Measurements from ENCODE around the gene GYG2.
"Not testable (repeated sequence)": the region's sequence is repeated elsewhere in the genome, so short reads cannot be mapped to it uniquely, and the experiment has no call there.

Gene GYG2

DNA sequence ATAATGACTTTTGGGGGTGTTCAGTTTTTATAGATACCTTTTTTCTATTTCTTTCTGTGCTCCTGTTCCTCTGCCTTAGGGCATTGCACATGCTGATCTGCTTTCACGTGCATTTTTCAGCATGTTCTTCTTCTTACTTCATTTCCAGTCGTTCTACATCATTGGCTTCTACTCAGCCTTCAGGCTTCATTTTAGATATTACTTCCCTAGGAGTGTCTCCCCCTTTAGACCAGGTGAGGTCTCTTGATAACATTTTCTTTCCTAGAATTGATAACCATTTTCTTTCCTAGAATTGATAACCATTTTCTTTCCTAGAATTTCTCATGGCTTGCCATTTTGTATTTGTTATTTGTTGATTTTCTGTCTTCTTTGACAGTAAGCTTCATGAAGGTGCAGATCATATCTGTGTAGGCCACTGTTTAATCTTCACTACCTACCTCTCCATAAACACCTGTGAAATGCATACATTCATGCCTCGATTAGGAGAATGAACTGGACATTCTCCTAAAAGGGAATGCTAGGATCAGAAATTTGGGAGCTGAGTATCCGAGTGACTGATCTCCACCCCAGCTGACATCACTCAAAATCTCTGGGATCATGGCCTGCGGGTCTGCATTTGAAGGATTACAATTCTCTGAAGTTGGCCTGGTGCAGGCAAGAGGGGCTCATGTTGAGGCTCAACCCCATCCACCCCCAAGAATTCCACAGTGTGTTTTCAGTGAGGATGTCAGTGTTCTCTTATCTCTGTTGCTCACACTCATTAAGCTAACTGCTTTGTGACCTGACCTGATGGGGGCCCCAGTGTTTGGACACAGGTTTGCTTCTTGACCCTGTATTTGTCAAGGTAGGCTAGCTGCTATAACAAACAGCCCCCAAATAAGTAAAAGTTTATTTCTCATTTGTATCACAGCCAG is 45.7 kb downstream of the GYG2 start:
- no peak for DNase-seq

DNA sequence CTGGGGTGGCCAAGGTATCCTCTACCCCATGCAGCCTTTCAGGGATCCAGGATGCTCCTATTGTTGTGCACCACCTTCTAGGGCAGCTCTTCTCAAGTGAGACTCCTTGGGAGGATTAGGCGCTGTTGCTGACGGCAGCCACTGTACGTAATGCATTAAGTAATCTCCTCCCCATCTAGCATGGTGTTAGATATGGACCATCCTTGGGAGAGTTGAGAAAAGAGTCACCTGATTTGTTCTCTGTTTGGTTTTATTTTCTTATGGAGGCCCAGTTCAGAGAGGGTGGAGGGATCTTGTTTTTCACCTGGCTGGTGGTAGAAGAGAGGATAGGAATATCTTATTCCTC is 46.4 kb downstream of the GYG2 start:
- DNase-seq = no peak

DNA sequence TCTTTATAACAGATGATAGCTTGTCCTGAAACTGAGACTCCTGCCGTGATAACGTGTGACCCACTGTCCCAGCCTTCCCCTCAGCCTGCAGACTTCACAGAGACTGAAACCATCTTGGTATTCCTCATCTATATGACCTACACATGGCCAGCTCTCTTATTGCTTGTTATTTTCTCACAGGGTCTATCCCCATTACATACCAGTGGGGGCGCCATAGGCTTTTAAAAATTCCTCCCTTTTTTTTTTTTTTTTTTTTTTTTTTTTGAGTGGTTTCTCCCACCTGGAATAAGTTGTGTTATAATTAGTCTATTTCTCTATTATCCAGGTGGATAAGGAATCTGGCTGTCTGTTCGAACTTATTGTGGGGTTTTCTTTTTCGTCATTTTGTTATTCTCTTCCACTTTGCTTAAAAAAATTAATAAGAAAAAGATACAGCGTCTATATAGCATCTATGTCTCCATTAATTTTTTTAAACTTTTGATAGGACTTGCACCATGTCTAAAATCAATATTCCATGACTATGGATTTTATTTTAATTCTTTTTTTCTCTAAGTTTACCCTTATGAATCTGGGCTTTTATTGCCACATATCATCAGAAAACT is 47.2 kb downstream of the GYG2 start:
- no peak for DNase-seq

DNA sequence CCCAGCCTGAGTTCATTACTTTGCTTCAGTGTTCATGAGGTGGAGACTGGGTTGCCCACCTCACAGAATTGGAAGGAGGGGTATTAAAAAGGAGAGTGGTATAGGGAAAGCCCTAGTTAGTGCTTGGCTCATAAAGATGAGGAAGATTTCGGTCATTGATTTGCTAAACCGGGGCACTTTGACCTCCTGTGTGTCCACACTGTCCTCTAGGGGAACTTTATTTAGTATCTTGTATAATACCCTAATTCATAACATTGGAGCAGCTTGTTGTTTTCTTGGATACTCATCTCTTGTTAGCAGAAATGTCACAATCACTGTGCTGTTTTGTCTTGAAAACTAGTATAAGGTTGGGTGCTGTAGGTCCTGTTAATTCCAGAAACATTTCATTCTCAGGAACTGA is 49.8 kb downstream of the GYG2 start:
- DNase-seq = no peak

DNA sequence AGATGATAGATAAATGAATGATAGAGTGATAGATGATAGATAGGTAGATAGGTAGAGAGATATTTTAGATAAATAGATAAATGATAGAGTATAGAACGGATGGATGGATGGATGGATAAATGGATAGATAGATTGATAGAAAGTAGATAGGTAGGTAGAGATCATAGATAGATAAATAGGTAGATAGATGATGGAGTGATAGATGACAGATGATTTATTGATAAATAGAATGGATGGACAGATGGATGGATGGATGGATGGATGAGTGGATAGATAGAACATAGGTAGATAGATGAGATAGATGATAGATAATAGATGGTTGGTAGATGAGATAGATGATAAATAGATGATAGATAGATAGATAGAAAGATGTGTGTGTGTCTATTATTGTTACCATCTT is 50.9 kb downstream of the GYG2 start:
- no peak for DNase-seq

DNA sequence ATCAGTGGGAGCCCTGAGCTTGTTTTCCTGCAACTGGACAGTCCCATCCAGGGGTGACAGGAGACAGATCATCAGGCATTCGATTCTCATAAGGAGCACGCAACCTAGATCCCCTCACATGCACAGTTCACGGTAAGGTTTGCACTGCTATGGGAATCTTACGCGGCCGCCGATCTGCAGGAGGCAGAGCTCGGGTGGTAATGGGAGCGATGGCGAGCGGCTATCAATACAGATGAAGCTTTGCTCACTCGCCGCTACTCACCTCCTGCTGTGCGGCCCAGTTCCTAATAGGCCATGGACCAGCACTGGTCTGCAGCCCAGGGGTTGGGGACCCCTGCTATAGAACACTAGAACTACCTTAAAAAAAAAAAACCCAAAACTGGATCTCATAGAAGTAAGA is 55.0 kb downstream of the GYG2 start:
- no peak for DNase-seq

DNA sequence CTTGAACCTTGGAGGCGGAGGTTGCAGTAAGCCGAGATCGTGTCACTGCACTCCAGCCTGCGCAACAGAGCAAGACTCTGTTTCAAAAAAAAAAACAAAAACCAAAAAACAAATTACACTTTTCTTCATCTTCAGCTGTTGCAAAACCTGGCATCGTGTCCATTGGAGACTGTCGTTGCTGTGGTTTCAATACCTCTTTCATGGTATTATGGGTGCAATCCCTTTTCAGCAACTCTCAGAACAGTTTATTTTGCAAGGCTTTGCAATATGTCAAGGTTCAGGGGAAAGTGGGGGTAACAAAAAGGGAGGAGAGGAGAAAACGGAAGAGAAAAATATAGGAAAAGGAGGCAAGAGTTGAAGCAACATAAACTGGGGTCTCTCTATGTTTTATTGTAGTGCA is 59.6 kb downstream of the GYG2 start:
- no peak for DNase-seq

DNA sequence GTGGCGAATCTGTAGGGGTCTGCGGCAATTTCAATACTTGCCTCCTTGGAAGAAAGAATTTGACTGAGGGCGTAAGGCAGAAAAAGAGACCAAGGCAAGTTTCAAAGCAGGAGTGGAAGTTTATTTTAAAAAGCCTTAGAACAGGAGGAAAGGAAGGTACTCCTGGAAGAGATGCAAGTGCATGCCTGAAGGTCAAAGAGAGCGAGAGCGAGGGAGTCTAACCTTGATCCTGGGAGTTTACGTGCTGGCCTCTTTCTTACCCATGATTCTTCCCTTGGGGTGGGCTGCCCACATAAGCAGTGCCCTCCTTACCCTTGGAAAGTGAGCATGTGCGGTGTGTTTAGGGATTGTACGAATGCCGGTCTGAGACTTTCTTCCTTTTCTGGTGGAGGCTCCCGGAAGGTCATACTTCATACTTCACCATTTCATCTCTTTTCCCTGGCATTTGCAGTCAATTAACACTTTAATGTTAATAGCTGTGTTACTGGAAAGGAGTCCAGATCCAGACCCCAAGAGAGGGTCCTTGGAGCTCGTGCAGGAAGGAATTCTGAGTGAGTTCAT is 60.4 kb downstream of the GYG2 start:
- no peak for DNase-seq

DNA sequence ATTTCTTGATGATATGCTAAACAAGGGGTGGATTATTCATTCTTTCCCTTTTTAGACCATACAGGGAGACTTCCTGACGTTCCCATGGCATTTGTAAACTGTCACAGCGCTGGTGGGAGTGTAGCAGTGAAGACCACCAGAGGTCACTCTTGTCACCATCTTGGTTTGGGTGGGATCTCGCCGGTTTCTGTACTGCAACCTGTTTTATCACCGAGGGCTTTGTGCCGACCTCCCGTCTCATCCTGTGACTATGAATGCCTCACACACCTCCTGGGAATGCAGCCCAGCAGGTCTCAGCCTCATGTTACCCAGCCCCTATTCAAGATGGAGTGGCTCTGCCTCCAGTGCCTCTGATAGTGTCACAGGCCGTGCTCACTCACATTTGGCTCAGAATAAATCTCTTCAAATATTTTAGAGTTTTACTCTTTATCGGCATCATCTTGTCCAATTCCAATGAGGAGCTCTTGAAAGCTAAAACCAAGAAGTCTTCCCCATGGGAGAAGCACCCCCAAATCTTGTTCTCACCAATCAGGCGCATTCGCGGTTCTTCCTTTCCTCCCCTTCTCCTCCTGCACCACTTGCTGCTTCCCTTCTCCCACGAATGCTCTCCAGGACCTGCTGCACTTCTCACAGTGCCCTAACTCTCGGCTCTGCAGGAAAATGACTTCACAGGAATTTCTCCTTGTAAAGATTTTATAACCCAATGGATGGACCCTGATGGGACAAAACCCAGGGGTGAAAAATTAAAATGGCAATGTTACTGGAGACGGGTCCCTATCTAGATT is 61.2 kb downstream of the GYG2 start:
- DNase-seq = peak; percentile 2

DNA sequence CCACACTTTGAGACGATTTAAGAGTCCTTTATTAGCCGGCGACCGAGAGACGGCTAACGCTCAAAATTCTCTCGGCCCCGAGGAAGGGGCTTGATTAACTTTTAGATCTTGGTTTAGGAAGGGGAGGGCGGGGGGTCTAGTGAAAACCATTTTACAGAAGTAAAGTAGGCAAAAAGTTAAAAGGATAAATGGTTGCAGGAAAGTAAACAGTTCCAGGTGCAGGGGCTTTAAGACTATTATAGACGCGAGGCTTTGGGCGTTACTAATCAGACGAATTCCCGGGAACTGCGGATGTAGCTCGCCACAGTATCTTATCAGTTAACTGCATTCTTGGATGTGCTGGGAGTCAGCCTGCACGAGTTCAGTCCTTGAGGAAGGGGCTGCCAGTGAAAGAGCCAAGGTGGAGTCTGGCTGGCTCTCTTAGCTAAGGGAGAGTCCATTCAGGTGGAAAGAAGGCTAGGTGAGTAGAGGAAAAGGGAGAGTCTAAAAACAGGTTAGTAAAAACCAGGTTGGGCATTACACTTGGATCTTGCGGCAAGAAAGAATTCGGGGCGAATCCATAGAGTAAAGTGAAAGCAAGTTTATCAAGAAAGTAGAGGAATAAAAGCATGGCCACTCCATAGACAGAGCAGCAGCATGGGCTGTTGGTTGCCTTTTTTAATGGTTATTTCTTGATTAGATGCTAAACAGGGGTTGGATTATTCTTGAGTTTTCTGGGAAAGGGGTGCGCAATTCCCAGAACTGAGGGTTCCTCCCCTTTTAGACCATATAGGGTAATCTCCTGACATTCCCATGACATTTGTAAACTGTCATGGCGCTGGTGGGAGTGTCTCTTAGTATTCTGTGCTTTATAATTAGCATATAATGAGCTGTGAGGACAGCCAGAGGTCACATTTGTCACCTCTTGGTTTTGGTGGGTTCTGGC is 62.1 kb downstream of the GYG2 start:
- DNase-seq = not testable (repeated sequence)

DNA sequence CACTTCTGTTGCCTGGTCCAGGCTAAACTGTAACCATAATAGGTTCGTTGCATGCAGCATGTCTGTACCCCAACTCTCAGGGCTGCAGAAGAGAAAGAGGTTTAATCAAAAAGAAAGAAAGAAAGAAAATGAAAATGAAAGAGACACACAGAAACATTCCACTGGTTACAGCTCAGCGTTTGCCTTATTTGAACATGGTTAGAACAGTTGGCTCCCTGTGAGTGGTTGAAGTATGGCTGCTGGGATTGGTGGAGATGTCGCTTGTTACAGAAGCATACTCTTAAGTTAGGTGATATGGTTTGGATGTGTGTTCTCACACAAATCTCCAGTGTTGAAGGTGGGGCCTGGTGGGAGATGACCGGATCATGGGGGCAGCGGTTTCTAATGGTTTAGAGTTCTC is 64.1 kb downstream of the GYG2 start:
- DNase-seq = no peak

DNA sequence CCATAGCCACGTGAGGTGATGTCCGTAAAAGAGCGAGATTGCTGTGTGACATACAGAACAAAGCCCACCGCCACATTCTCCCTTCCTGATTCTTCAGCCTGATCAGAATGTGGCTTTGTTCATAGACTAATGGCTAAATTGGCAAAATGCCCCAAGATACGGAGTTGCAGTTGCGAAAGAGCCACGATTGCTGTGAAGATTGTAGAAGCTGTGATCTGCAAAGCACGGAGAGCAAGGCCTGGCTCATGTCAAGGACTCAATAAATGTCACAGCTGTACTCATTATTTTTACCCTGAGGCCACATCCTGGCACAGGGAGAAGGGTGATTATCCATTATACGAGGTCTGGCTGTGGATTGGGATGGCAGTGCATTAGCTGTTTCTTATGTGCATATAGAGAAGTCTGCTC is 66.2 kb downstream of the GYG2 start:
- no peak for DNase-seq

DNA sequence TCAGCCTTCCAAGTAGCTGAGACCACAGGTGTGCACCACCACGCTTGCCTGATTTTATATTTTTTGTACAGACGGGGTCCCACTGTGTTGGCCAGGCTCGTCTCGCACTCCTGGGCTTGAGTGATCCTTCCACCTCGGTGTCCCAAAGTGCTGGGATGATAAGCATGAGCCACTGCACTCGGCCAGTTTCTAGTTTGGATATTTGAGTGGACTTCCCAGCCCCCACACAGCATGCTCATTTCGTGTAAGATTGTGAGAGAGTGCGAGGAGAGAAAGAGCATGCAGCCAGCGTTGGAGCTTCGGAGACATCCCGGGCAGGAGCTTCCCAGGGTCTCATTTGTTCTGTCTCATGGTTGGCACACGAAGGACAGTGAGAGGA is 68.6 kb downstream of the GYG2 start:
- DNase-seq = no peak

DNA sequence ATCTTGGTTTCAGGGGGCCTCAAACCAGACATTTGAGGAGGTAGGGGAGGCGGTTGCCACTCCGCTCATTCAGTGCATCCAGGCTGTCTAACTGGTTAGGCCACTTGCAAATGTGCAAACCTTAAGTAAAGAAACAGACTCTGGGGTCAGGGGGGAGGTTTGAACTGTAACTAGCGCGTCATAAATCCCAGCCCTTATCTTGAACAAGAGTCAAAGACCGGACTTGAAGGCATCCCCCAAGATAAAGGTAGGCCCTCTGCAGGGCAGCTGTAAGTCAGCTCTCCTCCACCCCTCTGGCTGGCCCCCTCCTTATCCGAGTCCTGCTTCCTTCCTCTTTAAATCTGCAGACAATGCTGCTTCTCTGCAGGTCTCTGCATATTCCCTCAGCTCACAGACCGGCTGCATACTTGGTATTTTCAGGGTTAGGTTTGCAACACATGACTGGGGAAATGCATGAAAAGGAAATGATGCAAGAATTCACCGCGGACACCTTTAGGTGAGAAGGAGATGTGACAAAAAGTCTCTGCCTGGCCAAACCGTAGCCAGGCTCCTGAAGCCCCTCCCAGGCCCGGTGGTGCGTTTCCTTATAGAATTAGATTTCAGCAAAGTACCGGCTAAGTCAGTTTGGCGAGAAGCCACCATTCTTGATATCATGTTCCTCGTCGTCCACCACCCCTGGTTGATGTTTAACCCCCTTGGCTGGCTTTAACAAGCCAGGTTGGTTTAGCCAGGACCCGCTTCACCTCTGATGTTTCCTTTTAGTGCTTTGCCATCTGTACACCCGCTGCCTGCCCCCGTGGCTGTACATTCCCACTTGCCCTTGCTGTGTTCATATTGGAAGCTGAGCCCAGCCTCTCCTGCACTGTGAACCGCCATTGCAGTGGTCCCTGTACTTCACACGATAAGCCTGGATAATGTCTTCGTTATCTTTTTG is 69.2 kb downstream of the GYG2 start:
- DNase-seq = not testable (repeated sequence)

DNA sequence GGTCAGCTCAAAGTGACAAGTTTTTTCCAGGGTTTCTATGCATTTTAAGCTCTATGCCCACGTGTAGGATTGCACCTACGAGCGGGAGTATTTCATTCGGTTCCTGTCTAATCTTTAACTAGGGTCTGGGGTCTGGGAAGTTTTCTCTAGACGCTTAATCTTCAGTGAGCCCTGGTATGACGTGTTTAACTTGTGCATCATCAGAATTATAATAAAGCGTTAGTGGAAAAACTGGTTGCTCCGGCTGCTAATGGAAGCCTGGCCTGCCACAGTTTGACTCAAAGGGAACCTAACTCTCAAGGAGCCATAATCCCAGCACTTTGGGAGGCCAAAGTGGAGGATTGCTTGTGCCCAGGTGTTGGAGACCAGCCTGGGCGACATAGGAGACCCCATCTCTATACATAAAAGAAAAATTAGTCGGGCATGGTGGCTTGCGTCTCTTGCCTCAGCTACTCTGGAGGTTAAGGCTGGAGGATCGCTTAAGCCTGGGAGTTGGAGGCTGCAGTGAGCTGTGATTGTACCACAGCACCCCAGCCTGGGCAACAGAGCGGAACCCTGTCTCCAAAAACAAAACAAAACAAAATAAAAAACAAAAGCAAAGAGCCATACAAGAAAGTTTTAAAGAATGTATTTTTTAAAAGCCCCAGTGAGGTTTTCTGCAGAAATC is 70.2 kb downstream of the GYG2 start:
- no peak for DNase-seq

DNA sequence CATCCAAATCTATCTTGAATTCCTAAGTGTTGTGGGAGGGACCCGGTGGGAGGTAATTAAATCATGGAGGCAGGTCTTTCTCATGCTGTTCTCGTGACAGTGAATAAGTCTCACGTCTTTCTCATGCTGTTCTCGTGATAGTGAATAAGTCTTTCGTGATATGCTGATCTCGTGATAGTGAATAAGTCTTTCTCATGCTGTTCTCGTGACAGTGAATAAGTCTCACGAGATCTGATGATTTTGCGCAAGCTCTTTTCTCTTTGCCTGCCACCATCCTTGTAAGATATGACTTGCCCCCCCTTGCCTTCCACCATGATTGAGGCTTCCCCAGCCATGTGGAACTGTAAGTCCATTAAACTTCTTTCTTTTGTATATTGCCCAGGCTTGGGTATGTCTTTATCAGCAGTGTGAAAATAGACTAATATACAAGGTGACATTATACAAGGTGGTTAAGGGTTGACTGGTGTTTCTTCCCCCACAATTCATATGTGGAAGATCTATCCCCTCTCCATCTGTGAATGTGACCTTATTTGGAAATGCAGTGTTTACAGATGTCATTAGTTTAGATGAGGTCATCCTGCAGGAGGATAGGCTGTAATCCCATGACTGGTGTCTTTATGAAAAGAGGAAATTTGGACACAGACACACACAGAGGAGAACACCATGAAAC is 72.8 kb downstream of the GYG2 start:
- no peak for DNase-seq

DNA sequence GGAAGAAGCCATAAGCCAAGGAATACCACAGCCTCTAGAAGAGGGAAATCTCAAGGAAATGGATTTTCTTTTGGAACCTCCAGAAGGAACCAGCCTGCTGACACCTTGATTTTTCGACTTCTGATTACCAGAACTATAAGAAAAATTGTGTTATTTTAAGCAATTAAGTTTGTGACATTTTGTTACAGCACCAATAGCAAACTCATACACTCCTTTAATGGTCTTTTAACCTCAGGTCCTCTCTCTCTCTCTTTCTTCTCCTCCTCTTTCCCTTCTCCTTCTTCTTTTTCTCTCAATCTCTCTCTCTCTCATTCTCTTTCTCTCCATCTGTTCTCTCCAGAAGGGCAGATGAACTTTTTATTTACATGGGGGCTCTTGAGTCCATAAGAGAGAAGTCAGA is 74.1 kb downstream of the GYG2 start:
- no peak for DNase-seq

DNA sequence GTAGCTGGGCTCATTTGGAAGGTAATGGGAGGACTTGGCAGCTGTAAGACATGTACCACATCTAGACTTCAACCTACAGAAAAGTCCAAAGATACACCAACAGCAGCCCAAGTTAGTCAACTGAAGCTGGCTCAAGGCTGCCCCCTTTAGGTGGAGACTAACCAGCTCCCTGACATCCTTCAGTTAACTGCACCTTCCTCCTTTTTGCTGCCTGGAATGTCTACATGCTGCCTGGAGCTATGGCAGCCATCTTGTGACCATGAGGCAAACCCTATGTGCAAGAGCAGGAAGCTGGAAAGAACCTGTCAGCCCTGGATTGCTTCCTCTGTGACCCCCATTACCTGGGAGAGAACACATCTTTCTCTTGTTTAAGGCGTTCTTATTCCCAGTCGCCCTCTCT is 74.6 kb downstream of the GYG2 start:
- no peak for DNase-seq

DNA sequence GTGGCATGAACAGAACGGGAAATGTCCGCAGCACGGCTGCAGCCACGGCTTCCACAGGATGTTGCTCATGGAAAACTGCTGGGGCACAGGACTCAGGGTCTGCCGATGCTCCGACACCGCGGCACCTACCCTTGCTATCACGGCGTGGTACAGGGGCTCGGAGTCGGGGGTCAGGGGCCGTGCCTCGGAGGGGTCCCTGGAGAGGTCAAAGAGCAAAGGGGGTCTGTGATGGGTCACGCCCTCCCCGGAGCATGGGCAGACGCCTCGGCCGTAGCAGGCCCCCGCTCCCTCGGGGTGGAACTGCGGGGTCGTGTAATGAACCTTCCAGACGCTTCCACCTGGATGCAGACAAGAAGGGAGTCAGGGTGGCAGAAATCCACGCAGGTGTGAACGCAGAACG is 78.6 kb downstream of the GYG2 start:
- DNase-seq = no peak

DNA sequence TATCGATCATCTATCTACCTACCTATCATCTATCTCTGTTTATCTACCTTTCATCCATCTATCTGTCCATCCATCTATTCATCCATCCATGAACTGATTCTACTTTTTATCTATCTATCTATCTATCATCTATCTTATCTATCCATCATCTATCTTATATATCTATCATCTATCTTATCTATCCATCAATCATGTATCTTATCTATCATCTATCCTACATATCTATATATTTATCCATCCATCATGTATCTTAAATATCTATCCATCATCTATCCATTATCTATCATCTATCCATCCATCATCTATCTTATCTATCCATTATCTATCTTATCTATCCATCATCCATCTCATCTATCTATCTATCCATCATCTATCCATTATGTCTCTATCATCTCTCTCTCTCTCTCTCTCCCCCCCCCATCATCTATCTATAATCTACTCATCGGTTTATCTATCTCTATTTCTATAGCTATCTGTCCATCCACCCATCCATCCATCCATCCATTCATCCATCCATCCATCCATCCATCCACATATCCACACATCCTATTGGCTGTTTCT is 79.5 kb downstream of the GYG2 start:
- DNase-seq = no peak
